Fibroblast of lung (primary cell): ENCODE results near the gene MAGI2.

Experiments used
- EZH2 ChIP-seq: IDR thresholded peaks from 2 replicates; pipeline ENCODE4 v1.5.1; 2012; ENCODE audit warnings: low read length, control low read depth, mild to moderate bottlenecking; ENCODE audit errors: missing control alignments
- TF ChIP-seq, protein P1 (sequence below), 2 donors: IDR thresholded peaks in 1 of 2; conservative IDR thresholded peaks in 1 of 2; 1 replicate in 1 of 2; 2 replicates in 1 of 2; pipeline ENCODE4 v1.5.1; 2011 to 2012; ENCODE audit warnings: low read length in 2 of 2, control low read depth in 1 of 2, inconsistent platforms in 1 of 2, low read depth in 1 of 2, mild to moderate bottlenecking in 1 of 2

DNA sequence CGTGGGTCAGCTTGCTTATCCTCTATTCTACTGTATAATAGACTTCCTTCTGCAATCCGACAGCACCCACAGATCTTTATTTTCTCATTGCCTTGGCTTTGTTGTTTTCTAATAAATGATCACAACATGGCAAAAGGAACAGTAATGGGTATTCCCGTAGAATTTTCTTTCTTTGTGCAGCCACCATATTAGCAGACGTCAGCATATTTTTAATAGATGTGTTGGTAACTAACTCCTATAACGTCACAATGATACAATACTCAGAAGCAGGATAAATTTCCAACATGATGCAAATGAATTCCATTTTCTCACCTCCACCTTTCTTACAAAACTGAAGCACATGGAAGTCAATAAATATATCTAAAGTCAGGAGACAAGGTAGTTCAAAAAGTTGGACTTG, 617.6 kb downstream of the MAGI2 start:
- no peak for TF ChIP-seq EZH2
- TF ChIP-seq, protein P1, sequence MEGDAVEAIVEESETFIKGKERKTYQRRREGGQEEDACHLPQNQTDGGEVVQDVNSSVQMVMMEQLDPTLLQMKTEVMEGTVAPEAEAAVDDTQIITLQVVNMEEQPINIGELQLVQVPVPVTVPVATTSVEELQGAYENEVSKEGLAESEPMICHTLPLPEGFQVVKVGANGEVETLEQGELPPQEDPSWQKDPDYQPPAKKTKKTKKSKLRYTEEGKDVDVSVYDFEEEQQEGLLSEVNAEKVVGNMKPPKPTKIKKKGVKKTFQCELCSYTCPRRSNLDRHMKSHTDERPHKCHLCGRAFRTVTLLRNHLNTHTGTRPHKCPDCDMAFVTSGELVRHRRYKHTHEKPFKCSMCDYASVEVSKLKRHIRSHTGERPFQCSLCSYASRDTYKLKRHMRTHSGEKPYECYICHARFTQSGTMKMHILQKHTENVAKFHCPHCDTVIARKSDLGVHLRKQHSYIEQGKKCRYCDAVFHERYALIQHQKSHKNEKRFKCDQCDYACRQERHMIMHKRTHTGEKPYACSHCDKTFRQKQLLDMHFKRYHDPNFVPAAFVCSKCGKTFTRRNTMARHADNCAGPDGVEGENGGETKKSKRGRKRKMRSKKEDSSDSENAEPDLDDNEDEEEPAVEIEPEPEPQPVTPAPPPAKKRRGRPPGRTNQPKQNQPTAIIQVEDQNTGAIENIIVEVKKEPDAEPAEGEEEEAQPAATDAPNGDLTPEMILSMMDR (conservative IDR thresholded peaks at IDR 0.05 in 1 of 2, IDR thresholded peaks at IDR 0.05 in 1 of 2; ENCODE audit: low read depth in 1 of 2, low read length in 2 of 2) = no peak
